Activated CD4-positive, alpha-beta T cell treated with anti-CD3 and anti-CD28 coated beads for 48 hours (primary cell): Measurements from ENCODE around the gene HNF1A.
"Not testable (repeated sequence)": the region's sequence is repeated elsewhere in the genome, so short reads cannot be mapped to it uniquely, and the experiment has no call there.

Experiments
- DNase-seq: peaks from one replicate; pipeline ENCODE4 v3.0.0-alpha.2; 2020

HNF1A gene

GRCh38 chr12:120978296-120979219 lies at the start of gene HNF1A:
TSS of gene HNF1A (plus strand) at chr12:120978543. CDS start at chr12:120978769, 226 bp downstream.
- DNase-seq = no peak

- DNase-seq = peak; percentile 9
Observed at GRCh38 chr12:120928864-120929652, 49.3 kb upstream of the HNF1A start.

GRCh38 chr12:120930032-120930431 lies 48.3 kb upstream of the HNF1A start:
- no peak for DNase-seq

GRCh38 chr12:120932058-120932457 lies 46.3 kb upstream of the HNF1A start:
- no peak for DNase-seq

- no peak for DNase-seq
Observed at GRCh38 chr12:120932956-120933526, 45.3 kb upstream of the HNF1A start.

- DNase-seq = no peak
Observed at GRCh38 chr12:120933786-120934185, 44.6 kb upstream of the HNF1A start.

GRCh38 chr12:120936197-120936596 lies 42.1 kb upstream of the HNF1A start:
- DNase-seq = no peak

GRCh38 chr12:120938496-120938895 lies 39.8 kb upstream of the HNF1A start:
- DNase-seq = no peak

- no peak for DNase-seq
Observed at GRCh38 chr12:120939523-120939922, 38.8 kb upstream of the HNF1A start.

- DNase-seq = no peak
Observed at GRCh38 chr12:120940006-120940405, 38.3 kb upstream of the HNF1A start.

GRCh38 chr12:120940799-120941198 lies 37.5 kb upstream of the HNF1A start:
- no peak for DNase-seq

- no peak for DNase-seq
Observed at GRCh38 chr12:120941412-120941811, 36.9 kb upstream of the HNF1A start.

GRCh38 chr12:120941846-120942405 lies 36.4 kb upstream of the HNF1A start:
- DNase-seq = no peak

- DNase-seq = no peak
Observed at GRCh38 chr12:120943482-120943881, 34.9 kb upstream of the HNF1A start.

GRCh38 chr12:120944645-120945217 lies 33.6 kb upstream of the HNF1A start:
- peak; percentile 84 for DNase-seq

GRCh38 chr12:120945516-120945915 lies 32.8 kb upstream of the HNF1A start:
- DNase-seq = not testable (repeated sequence)

- not testable (repeated sequence) for DNase-seq
Observed at GRCh38 chr12:120950260-120950799, 28.0 kb upstream of the HNF1A start.

- DNase-seq = no peak
Observed at GRCh38 chr12:120950807-120951206, 27.5 kb upstream of the HNF1A start.

- no peak for DNase-seq
Observed at GRCh38 chr12:120955232-120955631, 23.1 kb upstream of the HNF1A start.

GRCh38 chr12:120956579-120957300 lies 21.6 kb upstream of the HNF1A start:
- DNase-seq = no peak

- DNase-seq = no peak
Observed at GRCh38 chr12:120959111-120959878, 19.0 kb upstream of the HNF1A start.
